GM21515 (cell line): ENCODE results near the gene WBP1.

Experiments used
- ATAC-seq: cut with Tn5 transposase; IDR thresholded peaks from one replicate; pipeline ENCODE4 v1.9.1; 2021; ENCODE audit not compliant: unreplicated experiment

WBP1 gene

DNA sequence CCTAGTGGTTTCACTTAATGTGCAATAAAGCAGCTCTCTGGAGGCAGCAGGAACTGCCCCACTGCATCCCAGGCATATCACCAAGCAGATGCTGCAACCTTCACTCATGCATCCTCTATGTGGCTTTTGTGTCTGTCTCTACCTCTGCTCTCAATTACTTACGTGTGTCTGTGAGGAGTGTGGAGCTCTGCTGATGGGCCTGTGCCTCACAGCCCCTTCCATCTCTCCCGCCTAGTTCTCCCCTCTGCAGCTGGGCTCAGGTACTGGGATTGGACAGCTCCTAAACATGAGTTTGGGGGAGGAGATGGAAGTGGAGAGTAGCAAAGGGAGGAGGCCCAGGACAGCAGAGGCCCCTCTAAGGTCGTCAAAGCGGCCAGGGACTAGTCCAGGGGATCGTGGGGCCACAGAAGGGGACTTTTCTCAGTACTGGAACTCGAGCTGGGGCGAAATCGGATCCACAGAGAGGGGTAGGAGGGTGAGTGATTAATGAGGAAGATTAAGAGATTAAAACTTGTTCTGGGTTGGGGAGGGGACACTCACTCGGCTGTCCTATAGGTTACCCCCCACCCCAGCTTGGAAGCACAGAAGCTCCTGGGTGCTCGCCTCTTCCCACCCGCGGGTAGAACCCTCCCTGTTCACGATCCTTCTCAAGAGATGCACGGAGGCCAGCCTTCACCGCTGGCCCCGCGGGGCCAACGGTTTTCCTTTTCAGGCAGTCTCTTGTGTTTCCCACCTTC lies 43.3 kb downstream of the WBP1 start:
- ATAC-seq, result no peak

DNA sequence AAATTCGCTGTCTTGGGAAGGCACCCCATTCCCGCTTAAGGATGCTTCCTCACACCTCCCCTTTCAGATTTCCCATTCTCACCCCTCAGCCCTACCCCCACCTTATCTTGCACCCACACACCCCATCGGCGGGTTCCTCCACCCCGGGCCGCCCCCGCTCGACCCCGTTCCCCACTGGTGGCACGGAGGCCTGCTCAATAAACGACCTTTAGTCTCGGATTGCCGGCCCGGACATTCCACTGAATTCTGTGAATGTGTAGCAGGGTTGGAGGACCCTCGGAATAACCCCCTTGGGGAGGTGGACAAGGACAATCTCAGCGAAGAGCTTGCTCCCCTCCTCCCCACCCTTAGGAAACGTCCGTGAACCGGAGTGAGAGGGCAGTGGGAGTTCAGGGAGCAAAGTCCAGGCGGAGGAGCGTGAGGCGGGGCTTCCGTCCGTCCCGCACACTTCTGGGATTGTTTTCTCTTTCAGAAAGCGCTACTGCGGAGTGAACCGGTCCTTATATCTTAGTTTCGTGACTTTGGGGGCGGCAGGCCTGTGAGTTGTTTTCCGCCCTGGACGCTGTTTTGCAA lies 44.0 kb downstream of the WBP1 start:
- no peak for ATAC-seq

DNA sequence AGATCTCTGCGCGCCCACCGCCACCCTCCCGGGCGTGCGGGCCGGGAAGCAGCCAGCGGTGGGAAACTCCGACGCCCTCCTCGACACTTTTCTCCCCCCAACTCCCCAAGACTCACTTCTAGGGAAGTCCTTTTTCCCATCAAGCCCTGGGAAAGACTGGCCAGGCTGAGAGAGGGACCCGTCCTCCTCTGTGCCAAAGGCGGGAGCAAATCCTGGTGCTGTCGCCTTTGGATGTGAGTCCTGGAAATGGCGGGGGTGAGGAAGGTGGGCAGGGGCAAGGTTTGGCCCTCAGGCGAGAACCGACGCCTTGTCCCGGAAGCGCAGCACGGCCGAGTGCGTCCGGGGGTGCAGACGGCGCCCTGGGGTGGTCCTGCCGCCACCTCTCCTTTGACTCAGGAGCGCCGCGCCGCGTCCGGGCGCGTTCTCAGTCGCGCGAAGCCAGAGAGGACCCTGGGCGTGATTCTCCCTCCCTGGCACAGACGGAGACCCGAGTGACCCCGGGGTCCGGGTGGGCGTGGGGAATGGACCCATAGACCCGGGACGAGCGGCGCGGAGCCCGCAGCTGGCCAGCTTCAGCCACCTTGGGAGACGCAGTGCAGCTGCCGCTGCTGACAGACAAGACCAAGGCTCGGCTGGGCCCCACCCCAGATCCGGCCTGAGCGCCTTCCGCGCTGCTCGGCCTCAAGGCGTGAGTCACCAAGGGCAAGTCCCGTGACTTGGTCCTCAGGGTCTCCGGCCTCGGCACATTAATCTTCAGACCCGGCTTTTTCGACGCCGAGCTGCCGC lies 44.7 kb downstream of the WBP1 start:
- peak; percentile 33 for ATAC-seq

DNA sequence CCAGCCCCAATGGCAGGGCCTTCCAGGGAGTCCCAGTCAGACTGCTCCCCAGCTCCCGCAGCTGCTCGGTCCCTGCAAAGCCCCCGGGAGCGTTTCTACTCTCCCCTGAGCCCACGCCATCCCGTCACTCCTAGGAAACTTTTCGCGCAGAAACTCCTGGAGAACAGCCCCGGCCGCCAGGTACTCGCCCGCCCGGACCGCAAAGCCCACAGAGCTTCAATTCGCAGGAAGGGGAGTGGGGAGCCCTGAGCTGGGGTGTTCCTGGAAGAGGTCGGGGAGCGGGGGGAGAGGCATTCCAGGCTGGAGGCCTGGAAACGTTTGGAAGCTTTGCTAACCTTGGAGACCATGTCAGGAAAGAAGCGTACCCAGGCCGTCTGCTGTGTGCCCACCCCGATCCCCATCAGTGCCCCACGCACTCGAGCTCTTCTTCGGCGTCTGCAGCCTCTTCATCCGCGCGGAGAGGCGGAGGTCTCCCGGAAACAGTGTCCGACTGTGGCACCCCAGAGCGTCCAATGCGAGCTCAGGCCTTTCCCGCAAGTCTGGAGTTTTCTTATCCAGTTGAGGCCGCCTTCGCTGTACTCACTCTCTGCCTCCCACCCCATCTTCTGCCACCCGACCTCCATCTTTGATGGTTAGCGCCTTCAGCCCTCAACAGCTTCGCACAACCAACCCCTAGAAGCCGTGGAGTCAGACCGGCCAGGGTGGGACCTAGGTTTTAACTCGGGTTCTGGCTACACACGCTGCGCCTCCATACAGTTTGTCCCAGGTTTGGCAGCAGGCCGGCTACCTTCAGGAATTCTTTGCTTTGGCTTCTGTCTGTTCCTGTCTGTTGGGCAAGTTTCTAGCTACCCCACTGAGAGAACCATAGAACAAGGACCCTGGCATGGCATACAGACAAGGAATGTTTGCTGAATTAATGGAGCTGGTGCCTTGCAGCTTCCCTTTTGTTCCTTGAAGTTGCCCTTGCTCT lies 45.6 kb downstream of the WBP1 start:
- no peak for ATAC-seq

DNA sequence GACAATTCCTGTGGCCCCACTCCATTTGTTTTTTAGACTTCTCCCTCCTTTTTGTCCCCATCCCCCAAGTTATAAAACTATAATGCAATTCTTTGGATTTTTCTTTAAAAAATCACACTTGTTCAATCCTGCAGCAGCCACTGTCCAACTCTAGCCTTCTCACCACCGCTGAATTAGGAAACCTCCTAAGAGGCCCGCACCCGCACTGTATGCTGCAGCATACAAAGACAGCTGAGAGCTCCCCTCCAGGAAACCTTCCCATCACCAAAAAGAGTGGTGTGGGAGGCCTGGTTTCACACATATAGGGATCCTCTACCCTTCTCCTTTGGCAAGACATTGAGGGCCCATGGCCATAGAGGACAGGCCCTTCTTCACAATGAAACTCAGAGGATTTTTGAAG lies 46.4 kb downstream of the WBP1 start:
- ATAC-seq, result no peak

DNA sequence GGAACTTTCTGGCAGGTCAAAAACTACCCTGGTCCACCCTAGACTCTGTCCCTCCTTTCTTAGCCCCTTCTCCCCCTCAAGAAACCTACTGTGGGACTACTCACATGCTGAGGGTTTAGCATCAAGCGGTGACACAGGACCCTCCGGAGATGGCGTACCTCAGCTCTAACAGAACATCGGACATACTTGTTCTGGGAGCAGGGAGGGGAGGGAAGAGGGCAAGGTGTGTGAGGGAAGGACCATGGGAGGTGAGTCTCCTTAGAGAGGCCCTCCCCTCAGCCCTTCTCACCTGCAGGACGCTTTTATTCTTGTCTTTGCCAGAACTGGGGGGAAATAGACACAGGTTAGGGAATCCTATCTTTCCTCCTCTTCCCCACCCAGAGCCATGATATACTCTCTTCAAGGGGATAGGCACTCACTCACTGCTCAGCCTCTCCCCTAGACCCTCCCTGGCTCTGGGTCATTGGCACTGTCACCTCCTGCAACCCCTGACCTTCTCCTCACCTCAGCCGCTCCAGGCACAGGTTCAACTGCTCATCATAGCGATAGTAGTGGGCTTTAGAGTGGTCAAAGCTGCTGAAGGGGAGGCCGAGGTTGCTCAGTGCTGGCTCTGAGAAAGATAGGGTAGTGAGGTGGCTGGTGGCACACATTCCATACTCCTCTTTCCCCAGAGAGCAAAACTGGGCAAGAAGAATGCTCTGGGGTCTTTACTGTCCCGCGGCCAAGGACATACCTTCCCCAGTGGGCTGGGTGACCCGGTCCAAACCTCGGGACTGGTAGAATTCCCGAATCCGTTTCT lies 47.4 kb downstream of the WBP1 start:
- no peak for ATAC-seq

DNA sequence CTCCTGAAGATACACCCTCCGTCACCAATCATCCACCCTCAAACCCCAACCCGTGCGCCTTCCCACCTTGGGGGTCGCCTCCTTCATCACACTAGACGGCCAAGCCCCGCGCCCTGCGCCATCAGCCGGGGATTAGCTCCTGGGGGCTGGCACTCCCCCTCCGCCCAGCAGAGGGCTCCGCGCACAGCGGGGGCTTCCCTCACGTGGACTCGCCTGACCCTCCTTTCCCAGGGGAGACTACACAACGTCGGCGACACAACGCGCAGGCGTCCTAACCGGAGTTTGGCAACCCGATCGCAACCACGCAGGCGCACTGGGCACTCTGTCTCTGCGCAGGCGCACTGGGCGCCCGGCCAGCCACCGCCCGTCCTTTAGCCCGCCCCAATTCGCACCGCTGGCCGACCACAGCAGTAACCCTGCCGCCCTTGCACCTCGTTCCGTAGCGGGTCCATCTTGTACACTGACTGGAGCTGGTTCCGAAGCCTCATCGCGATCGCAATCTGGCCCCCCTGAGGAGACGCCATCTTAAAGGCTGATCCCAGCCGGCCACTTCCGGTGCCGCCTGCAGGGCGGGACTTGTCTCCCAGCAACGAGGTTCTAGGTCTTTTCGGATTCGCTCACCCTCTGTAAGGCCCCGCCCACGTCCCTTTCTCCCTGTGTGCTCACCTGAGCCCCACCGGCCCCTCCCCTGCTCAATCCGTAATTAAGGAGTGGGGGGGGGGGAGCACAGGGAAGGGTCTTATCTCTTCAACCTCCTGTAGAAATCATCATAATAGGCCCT lies 49.1 kb downstream of the WBP1 start, which contains the start of gene PCGF1:
PCGF1 (minus strand) TSS at position 551 of the 781 bp plus-strand sequence; CDS start at position 524, 27 bp downstream.
- ATAC-seq, result peak; percentile 88

DNA sequence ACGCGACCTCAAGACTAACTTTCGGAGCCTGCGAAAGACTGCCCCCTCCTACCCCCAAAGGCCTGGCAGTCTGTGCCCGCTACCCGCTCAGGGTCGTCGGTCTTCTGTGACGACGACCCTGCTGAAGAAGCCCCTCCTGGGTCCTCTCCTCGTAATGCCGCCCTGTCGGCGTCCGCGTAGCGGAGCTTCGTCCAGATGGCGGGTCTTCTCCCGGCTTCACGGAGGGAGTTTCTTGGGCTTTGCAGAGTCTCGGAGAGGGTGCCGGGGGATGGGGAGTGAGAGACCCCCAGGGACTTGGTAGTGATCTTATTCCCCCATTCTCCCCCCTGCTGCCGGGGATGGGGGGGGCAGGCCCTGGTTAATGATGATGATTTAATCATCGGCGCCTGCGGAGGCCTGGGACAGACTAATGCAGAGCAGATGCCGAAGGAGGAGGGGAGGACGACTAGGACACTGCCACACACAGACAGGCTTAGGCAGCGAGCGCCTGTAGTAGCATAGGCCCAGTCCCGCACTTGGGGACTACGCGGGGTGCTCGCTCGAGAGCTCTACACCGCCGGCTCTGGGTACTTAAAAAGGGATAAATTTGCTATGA lies 49.8 kb downstream of the WBP1 start:
- ATAC-seq, result peak; percentile 12

DNA sequence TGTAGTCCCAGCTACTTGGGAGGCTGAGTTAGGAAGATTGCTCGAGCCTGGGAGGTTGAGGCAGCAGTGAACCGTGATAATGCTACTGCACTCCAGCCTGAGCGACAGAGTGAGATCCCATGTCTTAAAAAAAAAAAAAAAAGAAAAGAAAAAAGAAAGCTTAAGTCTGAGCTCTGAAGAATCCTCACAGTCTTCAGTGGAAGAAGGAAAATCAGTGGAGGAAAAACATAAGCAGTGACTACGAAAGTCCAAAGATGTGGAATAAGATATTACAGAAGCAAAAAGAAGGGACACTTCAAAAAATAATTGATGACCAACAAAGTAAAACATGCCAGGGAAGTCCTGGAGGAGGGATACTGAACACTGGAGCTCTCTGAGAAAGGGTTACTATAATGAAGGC lies 52.0 kb downstream of the WBP1 start:
- ATAC-seq, result no peak
